HL-60 (cell line): ENCODE results near the gene GP1BB.

Experiments used
- GABPA ChIP-seq: IDR thresholded peaks from 2 replicates; pipeline ENCODE4 v1.6.1; 2012; ENCODE audit warnings: low read depth
- POLR2AphosphoS5 ChIP-seq: IDR thresholded peaks from 2 replicates; pipeline ENCODE4 v1.6.1; 2012; ENCODE audit warnings: low read depth
- SPI1 ChIP-seq: IDR thresholded peaks from 2 replicates; pipeline ENCODE4 v1.6.1; 2012; ENCODE audit warnings: low read depth, mild to moderate bottlenecking, borderline replicate concordance
- TF ChIP-seq, protein P1 (sequence below): IDR thresholded peaks from one replicate; pipeline ENCODE4 v1.5.1; 2011; ENCODE audit warnings: low read length, control low read depth, inconsistent platforms; ENCODE audit not compliant: insufficient read depth
- TF ChIP-seq, protein P2 (sequence below): IDR thresholded peaks from 2 replicates; pipeline ENCODE4 v1.6.1; 2012; ENCODE audit warnings: low read depth; ENCODE audit not compliant: insufficient replicate concordance

DNA sequence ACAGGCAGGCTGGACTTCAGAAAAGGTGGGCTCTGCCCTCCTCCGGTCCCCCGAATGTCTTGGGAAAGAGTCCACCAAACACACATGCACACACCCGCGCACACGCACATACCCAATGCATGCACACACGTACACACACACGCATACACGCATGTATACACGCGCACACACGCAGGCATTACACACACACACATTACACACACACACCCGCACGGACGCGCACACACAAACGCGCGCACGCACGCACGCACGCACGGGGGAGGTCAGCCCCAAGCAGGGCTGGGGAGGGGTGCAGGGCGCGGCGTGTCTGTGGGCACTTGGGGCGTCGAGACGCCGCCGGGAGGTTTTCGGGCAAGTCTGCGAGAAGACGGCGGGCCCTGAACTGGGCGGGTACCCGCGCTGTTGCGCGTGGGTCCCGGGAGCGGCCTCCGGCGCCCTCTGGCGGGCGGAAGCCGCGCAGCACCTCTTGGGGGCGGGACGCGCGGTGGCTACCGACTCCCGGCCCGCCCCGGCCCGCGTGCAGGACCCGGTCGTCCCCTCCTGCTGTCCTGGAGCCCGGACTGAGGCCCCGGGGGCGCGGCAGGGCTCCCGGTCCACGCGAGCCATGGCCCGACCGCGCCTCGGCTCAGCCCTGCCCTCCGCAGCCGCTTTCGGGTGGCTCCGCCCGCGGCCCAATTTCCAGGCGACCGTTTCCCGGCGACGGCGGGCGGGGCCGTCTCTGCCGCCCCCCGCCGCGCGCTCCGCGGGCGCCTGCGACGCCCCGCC lies 5.5 kb upstream of the GP1BB start:
- TF ChIP-seq POLR2AphosphoS5 (no peak), GABPA (no peak), SPI1 (no peak)
- TF ChIP-seq, protein P1, sequence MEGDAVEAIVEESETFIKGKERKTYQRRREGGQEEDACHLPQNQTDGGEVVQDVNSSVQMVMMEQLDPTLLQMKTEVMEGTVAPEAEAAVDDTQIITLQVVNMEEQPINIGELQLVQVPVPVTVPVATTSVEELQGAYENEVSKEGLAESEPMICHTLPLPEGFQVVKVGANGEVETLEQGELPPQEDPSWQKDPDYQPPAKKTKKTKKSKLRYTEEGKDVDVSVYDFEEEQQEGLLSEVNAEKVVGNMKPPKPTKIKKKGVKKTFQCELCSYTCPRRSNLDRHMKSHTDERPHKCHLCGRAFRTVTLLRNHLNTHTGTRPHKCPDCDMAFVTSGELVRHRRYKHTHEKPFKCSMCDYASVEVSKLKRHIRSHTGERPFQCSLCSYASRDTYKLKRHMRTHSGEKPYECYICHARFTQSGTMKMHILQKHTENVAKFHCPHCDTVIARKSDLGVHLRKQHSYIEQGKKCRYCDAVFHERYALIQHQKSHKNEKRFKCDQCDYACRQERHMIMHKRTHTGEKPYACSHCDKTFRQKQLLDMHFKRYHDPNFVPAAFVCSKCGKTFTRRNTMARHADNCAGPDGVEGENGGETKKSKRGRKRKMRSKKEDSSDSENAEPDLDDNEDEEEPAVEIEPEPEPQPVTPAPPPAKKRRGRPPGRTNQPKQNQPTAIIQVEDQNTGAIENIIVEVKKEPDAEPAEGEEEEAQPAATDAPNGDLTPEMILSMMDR = peak; percentile 72
- TF ChIP-seq, protein P2, sequence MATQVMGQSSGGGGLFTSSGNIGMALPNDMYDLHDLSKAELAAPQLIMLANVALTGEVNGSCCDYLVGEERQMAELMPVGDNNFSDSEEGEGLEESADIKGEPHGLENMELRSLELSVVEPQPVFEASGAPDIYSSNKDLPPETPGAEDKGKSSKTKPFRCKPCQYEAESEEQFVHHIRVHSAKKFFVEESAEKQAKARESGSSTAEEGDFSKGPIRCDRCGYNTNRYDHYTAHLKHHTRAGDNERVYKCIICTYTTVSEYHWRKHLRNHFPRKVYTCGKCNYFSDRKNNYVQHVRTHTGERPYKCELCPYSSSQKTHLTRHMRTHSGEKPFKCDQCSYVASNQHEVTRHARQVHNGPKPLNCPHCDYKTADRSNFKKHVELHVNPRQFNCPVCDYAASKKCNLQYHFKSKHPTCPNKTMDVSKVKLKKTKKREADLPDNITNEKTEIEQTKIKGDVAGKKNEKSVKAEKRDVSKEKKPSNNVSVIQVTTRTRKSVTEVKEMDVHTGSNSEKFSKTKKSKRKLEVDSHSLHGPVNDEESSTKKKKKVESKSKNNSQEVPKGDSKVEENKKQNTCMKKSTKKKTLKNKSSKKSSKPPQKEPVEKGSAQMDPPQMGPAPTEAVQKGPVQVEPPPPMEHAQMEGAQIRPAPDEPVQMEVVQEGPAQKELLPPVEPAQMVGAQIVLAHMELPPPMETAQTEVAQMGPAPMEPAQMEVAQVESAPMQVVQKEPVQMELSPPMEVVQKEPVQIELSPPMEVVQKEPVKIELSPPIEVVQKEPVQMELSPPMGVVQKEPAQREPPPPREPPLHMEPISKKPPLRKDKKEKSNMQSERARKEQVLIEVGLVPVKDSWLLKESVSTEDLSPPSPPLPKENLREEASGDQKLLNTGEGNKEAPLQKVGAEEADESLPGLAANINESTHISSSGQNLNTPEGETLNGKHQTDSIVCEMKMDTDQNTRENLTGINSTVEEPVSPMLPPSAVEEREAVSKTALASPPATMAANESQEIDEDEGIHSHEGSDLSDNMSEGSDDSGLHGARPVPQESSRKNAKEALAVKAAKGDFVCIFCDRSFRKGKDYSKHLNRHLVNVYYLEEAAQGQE = no peak
